ENCODE results near the gene ARRDC1.
"Not testable (repeated sequence)": the region's sequence is repeated elsewhere in the genome, so short reads cannot be mapped to it uniquely, and the experiment has no call there.

Gene ARRDC1

DNA sequence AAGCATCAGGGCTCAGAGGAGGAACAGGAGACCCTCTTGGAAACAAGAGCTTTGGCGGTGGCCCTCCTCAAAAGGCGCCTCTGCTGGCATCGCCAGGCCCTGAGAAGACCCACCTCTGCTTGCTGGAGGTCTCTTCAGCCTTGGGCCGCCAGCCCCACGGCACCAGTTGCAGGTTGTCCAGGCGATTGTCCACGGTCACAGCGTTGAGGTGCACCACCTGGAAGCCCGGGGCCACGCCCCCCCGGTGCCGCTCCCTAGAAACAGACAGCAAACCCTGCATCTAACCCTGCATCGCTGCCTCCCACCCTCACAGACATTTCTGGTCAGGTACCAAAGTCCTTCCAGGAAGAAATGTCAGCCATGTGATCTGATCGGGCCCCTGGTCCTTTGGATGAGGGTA lies 18.6 kb upstream of the ARRDC1 start:
- DNase-seq: no peak

GRCh38 chr9:137588311-137588710 lies 17.2 kb upstream of the ARRDC1 start:
- DNase-seq: no peak

GRCh38 chr9:137588891-137589290 lies 16.6 kb upstream of the ARRDC1 start:
- DNase-seq: no peak

DNA sequence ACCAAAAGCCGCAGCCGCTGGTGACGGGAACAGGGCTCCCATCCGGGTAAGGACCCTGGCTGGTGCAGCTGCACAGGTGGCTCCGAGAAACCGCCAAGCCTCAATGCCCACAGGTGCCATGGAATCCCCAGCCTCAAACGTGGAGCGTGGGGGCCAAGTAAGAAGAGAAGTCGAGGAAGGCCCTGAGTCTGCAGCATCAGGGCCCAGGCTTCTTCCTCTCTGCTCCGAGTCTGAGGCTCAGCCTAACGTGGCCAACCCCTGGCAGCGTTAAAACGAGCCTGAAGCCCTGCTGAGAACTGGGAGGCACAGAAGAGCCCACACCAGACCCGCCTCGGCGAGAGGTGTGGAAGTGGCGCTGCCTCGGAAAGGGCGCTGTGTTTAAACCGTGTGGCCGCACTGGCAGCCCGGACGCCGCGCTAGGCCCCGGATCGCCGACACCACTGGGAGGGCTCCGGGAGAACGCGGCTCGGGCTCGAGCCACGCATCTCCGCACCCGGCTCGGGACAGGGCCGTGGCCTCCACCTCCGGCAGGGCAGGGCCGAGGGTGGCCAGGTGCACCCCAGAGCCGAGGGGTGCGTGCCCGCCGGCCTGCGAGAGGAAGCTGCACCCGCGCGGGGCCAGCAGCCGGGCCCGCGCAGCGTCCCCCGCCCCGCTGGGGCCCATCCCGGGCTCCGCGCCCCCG lies 15.9 kb upstream of the ARRDC1 start:
- DNase-seq: no peak

GRCh38 chr9:137590123-137590468 lies 15.4 kb upstream of the ARRDC1 start:
- no peak for DNase-seq

GRCh38 chr9:137590469-137591383 lies 14.8 kb upstream of the ARRDC1 start, which contains the start of gene ZMYND19:
Gene ZMYND19, minus strand, starts transcription at chr9:137590512. Its CDS starts 249 bp downstream, at chr9:137590263.
- DNase-seq: peak; percentile 42

DNA sequence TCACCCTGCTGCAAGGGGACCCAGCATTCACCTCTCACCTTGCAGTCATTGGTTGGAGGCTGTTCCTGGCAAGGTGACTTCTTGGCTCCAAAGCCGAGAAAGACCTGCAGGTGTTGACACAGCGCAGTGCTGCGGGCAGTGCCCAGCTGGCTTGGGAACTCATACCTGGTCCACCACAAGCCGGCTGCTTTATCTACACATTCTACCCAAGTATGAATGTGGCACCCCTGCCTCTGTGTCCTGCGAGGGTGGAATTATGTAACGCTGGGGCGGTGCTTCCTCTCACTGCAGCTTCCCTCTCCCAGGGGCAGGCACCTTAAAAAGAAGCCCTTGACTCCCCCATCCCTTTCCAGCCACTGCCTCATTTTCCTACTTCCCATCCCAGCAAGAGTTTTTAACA lies 12.7 kb upstream of the ARRDC1 start:
- DNase-seq: no peak

GRCh38 chr9:137593176-137593575 lies 12.3 kb upstream of the ARRDC1 start:
- DNase-seq: no peak

- DNase-seq: not testable (repeated sequence)
Observed at GRCh38 chr9:137596577-137596976, 8.9 kb upstream of the ARRDC1 start.

DNA sequence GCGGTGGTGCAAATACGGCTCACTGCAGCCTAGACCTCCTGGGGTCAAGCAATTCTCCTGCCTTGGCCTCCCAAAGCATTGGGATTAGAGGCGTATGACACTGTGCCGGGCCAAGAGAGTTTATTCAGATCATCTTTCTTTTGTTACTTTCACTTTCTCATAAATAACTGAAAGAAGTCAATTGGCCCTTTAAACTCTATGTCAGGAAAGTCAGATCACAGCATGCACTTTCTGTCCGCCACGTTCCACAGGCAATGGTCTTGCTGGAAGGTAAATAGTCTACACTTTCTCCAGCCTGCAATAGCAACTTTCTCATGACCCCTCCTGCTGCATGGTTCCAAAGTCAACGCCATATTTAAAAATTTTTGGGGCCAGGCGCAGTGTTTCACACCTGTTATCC lies 6.5 kb upstream of the ARRDC1 start:
- no peak for DNase-seq

GRCh38 chr9:137602661-137603060 lies 2.8 kb upstream of the ARRDC1 start:
- DNase-seq: no peak

DNA sequence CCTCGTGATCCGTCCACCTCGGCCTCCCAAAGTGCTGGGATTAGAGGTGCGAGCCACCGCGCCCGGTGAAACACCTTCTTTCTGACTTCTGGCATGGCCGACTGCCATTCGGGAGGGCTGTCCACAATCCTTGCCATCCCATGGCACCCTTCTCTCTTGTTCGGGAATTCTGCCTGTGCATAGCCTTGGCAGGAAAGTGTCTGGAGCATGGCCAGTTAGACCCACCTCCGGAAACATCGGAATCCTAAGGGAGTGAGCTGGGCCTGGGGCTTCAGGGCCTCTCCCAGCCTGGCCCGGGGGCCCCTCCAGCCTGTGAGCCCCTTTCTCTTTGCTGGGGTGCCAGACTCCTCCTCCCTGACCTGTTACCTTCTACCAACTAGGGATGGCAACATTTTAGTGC lies 1.6 kb upstream of the ARRDC1 start:
- DNase-seq: no peak

GRCh38 chr9:137604345-137605086 lies 970 bp upstream of the ARRDC1 start:
- no peak for DNase-seq

DNA sequence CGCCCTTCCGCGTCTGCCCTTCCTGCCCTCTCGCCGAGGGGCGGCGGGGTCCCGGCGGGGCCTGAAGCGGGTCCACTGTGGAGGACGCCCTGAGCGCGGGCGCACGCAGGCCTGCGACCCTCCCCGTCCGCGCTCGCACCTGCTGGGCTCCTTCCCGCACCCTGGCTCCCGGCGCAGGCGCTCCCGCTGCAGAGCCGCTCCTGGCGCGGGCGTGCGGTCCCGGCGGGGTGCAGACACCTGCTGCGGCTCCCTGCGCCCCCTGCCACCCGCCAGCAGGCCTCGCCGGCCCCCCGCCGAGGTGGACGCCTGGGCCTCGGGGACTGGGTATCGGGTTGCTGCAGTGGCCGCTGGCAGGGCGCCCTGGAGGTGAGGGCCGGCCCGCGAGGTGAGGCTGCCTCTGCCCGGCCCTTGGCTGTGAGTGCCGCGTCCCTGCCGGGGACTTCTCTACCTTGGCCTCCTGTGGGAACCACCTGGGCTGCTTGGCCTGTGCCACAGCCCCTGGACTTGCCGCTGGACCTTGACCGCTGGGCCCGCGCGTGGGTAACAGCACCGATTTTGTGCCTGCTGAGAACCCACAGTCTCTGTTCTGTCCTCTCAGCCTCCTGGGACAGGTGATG lies 627 bp downstream of the ARRDC1 start:
- no peak for DNase-seq

DNA sequence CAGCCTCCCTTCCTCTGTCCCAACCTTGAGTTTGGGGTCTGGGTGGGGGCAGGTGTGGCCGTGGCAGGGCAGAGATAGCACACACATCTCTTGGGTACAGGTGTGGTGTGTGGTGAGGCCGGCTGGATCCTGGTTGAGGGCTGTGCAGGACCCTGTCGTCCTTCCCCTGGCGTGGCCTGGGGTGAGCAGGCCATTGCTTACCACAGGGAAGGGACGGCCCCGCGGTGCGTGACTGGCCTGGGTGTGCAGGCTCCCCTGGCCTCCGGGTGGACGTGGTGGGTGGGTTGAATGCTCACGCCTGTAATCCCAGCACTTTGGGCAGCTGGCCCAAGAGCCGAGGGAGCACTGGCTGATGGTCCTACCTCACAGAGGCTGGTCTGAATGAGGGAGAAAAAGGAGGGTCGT lies 1.2 kb downstream of the ARRDC1 start:
- DNase-seq: no peak

- DNase-seq: no peak
Observed at GRCh38 chr9:137607141-137607857, 1.8 kb downstream of the ARRDC1 start.

DNA sequence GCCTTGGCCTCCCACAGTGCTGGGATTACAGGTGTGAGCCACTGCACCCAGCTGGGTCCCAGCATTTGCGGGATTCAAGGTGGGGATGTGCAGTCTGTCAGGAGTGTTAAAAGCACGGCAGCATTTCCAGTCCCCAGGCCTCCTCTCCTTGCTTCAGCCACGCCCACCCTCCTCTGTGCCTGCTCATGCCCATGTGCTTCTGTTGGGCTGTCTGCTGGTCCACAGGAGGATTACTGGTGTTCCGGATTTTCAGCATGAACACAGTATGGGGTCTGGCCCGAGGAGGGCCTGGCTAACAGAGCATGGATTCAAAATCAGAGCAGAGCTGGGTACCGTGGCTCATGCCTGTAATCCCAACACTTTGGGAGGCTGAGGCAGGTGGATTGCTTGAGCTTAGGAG lies 5.5 kb downstream of the ARRDC1 start:
- DNase-seq: no peak

GRCh38 chr9:137611623-137612609 lies 6.4 kb downstream of the ARRDC1 start:
- no peak for DNase-seq

- DNase-seq: no peak
Observed at GRCh38 chr9:137612741-137613142, 7.3 kb downstream of the ARRDC1 start.

DNA sequence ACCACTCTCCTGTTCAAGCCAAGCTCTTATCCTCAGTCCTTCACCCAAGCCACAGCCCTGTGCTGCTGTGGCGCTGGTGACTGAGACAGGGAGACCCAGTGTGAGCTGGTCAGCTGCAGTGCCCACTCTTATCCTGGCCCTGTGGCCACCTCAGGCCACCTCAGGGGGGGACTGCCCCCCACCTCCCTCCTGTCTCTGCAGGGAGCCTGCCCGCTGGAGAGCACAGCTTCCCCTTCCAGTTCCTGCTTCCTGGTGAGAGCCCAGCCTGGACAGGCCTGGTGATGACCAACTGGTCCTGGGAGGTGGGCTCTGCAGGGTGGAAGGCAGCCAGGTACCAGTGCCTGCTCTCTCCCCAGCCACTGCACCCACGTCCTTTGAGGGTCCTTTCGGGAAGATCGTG lies 7.8 kb downstream of the ARRDC1 start:
- no peak for DNase-seq
